Ovary (tissue), 3 donors: Measurements from ENCODE around the gene LPIN1.

Source experiments
- CTCF ChIP-seq, 3 donors: fragments of 450-650 bp in 2 of 3; fragments of 200-600 bp in 1 of 3; IDR thresholded peaks; one replicate each; pipeline versions ENCODE4 v1.5.1 to v1.8.0; 2016 to 2022; ENCODE audit warnings: antibody characterized with exemption in 3 of 3, mild to moderate bottlenecking in 1 of 3
- EP300 ChIP-seq: sonication (generic); formaldehyde crosslinking; IDR thresholded peaks from one replicate; pipeline ENCODE4 v1.6.1; 2017; ENCODE audit warnings: antibody characterized with exemption
- POLR2A ChIP-seq: fragments of 450-650 bp; IDR thresholded peaks from one replicate; pipeline ENCODE4 v1.6.1; 2017; ENCODE audit warnings: antibody characterized with exemption, mild to moderate bottlenecking, moderate library complexity
- donor health status: DM: no; HTN: no; CAD: no.

- TF ChIP-seq POLR2A (no peak), CTCF (IDR thresholded peaks at IDR 0.05) (peak; percentile 89 to 98 (median 97)), EP300 (no peak)
Measured at GRCh38 chr2:11778923-11779757, 32.7 kb downstream of the LPIN1 start.
